Astrocyte of the spinal cord (primary cell): Measurements from ENCODE around the gene MPP3.

ENCODE experiments used
- DNase-seq: peaks from one replicate; pipeline ENCODE4 v3.0.0; 2011; ENCODE audit warnings: low read depth, low spot score
- H3K4me3 ChIP-seq: 2 replicates; pipeline ENCODE4 v1.5.1; 2011; ENCODE audit warnings: low read depth, mild to moderate bottlenecking, low read length, moderate library complexity
- CTCF ChIP-seq: IDR thresholded peaks from 2 replicates; pipeline ENCODE4 v1.5.1; 2012; ENCODE audit warnings: low read depth, mild to moderate bottlenecking, low read length, inconsistent platforms
- in situ Hi-C: cut with HindIII; loops from 2 replicates; pipeline ENCODE4 v1.10.0; 2017; ENCODE audit warnings: low sequenced_read_pairs

MPP3 gene

GRCh38 chr17:43769426-43769825 is 63.5 kb downstream of the MPP3 start:
- in situ Hi-C loops: no loop called here
- no peak for DNase-seq
- no peak for TF ChIP-seq CTCF
- H3K4me3 ChIP-seq: no peak overlapping the region

- TF ChIP-seq CTCF: no peak
- DNase-seq: no peak
- no peak overlapping the region for H3K4me3 ChIP-seq
- in situ Hi-C loops: no loop called here
These were observed 64.0 kb downstream of the MPP3 start for GRCh38 chr17:43768943-43769342.

GRCh38 chr17:43768382-43768781 is 64.6 kb downstream of the MPP3 start:
- no peak for TF ChIP-seq CTCF
- in situ Hi-C loops: no loop called here
- H3K4me3 ChIP-seq: no peak overlapping the region

GRCh38 chr17:43767713-43768059 is 65.3 kb downstream of the MPP3 start:
- H3K4me3 ChIP-seq: no peak overlapping the region
- no peak for TF ChIP-seq CTCF
- no peak for DNase-seq
- in situ Hi-C loops: no loop called here

More at GRCh38 chr17:43768382-43768781, 64.6 kb downstream of the MPP3 start:
- no peak for DNase-seq

- in situ Hi-C loops: no loop called here
- H3K4me3 ChIP-seq: no peak overlapping the region
- DNase-seq: no peak
- TF ChIP-seq CTCF: no peak
These were observed 65.8 kb downstream of the MPP3 start for GRCh38 chr17:43767053-43767712.

GRCh38 chr17:43766413-43767052 is 66.4 kb downstream of the MPP3 start:
- DNase-seq: peak; percentile 20
- in situ Hi-C loops: no loop called here
- no peak overlapping the region for H3K4me3 ChIP-seq
- peak; percentile 86 for TF ChIP-seq CTCF
